ENCODE data around the gene OLR1.
"Not testable (repeated sequence)": the region's sequence is repeated elsewhere in the genome, so short reads cannot be mapped to it uniquely, and the experiment has no call there.

Gene OLR1

DNA sequence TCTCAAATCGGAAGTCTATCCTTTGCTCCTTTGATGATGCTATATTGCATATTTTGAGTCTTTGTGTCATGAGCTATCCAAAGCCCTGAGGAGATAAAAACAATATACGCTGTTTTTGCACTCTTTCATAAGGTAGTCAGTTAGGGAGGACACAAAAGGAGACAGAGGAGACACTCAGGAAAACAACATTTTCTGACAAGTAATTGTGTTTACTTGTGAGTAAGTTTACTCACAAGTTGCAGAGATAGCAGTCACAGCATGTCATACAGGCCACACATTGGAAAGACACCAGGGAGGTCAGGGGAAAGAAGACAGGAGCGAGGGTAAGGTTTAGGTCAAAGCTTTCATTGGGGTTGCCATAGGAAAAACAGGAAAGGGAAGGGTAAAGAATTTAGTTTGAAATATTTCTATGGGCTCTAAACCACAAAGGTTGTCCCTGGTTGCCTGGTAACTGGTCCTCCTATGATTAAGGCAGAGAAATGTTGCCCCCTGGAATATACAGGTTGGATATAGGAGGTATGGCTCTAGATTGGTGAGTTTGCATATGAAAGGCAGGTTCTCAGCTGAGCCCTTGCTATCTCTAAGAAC is 33.4 kb upstream of the OLR1 start:
- H3K9me3 Mint-ChIP-seq, result no peaks in the 10 kb centered on the region
- no peak overlapping the region for H3K4me3 Mint-ChIP-seq
- no peaks in the 10 kb centered on the region for H3K4me1 Mint-ChIP-seq (ENCODE audit: low read depth)
- no peak overlapping the region for H3K27ac Mint-ChIP-seq
- H3K27me3 Mint-ChIP-seq, result peaks cover 4% of the 10 kb centered on the region
- H3K36me3 Mint-ChIP-seq (ENCODE audit: low read depth), result no peaks in the 10 kb centered on the region

DNA sequence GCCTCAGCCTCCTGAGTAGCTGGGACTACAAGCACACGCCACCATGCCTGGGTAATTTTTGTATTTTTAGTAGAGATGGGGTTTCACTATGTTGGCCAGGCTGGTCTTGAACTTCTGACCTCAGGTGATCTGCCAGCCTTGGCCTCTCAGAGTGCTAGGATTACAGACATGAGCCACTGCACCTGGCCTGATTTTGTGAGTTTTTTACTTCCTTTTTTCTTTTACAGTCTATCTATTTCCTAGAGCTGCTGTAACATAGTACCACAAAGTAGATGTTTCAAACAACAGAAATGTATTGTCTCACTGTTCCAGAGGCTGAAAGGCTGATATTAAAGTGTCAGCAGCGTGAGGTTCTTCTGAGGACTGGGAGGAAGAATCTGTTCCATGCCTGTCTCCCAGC is 32.6 kb upstream of the OLR1 start:
- not testable (repeated sequence) for H3K9me3 Mint-ChIP-seq; H3K27me3 Mint-ChIP-seq; H3K27ac Mint-ChIP-seq; H3K4me3 Mint-ChIP-seq; H3K36me3 Mint-ChIP-seq (ENCODE audit: low read depth); H3K4me1 Mint-ChIP-seq (ENCODE audit: low read depth)

DNA sequence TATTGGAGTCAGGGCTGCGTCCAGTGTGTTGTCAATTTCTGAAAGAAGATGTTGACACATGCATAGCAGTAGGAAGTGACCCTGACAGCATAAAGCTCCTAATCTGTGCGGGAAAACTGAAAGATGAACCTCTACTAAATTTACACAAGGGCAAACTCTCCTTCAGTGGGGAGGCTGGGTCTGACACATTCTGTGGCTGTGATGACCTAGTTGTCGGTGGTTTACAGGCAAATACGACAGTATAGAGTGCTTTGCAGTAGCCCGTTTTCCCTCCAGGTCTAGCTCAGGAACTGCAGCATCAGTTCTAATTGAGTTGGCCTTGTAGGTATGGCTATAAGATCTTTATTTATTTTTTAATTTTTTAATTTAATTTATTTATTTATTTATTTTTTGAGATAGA is 25.9 kb upstream of the OLR1 start:
- Mint-ChIP-seq H3K27ac (no peak overlapping the region), H3K9me3 (no peaks in the 10 kb centered on the region), H3K4me3 (no peak overlapping the region), H3K36me3 (ENCODE audit: low read depth) (no peaks in the 10 kb centered on the region), H3K27me3 (peaks cover 18% of the 10 kb centered on the region), H3K4me1 (ENCODE audit: low read depth) (peaks cover 9% of the 10 kb centered on the region)

DNA sequence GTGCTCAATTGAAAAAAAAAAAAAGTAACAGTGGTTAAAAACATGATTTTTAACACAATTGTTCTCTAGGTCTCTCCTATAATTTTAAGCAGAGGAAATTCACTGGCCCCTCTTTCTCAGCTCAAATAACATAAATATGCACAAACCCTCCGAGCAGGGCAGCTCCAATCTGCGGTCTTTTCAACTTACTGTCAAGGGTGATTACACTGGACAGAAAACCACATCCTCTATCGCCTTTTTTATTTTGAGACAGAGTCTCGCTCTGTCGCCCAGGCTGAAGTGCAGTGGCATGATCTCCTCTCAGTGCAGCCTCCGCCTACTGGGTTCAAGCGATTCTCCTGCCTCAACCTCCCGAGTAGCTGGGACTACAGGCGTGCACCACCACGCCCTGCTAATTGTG is 24.3 kb upstream of the OLR1 start:
- Mint-ChIP-seq H3K4me3 (no peak overlapping the region), H3K36me3 (ENCODE audit: low read depth) (no peaks in the 10 kb centered on the region), H3K9me3 (no peaks in the 10 kb centered on the region), H3K4me1 (ENCODE audit: low read depth) (peaks cover 9% of the 10 kb centered on the region), H3K27ac (no peak overlapping the region), H3K27me3 (peaks cover 23% of the 10 kb centered on the region)

DNA sequence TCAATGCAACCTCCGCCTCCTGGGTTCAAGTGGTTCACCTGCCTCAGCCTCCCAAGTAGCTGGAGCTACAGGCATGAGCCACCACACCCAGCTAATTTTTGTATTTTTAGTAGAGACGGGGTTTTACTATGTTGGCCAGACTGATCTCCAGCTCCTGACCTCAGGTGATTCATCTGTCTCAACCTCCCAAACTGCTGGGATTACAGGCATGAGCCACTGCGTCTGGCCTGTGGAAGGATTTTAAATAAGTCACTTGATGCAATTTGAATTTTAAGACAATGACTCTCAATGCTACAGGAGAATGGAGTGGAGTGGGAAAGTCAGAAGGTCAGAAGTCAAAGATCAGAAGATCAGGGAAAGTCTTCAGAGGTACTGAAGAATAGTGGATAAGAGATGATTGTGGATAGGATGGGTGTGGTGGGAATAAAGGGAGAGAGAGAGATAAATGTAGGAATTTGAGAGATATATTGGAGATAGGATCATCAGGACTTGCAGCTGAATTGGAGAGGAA is 22.3 kb upstream of the OLR1 start:
- H3K27me3 Mint-ChIP-seq, result peaks cover 23% of the 10 kb centered on the region
- H3K27ac Mint-ChIP-seq, result no peak overlapping the region
- H3K9me3 Mint-ChIP-seq, result no peaks in the 10 kb centered on the region
- peaks cover 9% of the 10 kb centered on the region for H3K4me1 Mint-ChIP-seq (ENCODE audit: low read depth)
- no peaks in the 10 kb centered on the region for H3K36me3 Mint-ChIP-seq (ENCODE audit: low read depth)
- no peak overlapping the region for H3K4me3 Mint-ChIP-seq

DNA sequence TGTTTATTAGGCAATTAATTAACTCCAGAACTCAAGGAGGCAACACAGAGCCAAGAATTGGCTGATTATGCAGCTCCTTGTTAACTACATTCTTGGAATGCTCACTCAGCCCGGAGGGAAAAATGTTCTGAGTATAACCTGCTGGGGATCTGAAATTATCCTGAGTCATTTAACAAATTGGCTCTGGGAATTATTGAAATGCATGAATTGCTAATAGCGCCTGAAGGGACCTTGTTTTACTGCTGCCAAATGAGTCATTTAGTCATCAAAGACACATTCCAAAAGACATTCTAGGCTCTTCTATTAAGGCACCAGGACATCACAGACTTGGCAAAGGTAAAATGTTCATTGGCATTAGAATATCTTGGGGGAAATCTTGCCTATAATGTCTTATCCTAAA is 19.9 kb upstream of the OLR1 start:
- H3K36me3 Mint-ChIP-seq (ENCODE audit: low read depth), result no peaks in the 10 kb centered on the region
- no peak overlapping the region for H3K27ac Mint-ChIP-seq
- H3K9me3 Mint-ChIP-seq, result no peaks in the 10 kb centered on the region
- H3K4me3 Mint-ChIP-seq, result no peak overlapping the region
- peaks cover 9% of the 10 kb centered on the region for H3K4me1 Mint-ChIP-seq (ENCODE audit: low read depth)
- H3K27me3 Mint-ChIP-seq, result peaks cover 23% of the 10 kb centered on the region

DNA sequence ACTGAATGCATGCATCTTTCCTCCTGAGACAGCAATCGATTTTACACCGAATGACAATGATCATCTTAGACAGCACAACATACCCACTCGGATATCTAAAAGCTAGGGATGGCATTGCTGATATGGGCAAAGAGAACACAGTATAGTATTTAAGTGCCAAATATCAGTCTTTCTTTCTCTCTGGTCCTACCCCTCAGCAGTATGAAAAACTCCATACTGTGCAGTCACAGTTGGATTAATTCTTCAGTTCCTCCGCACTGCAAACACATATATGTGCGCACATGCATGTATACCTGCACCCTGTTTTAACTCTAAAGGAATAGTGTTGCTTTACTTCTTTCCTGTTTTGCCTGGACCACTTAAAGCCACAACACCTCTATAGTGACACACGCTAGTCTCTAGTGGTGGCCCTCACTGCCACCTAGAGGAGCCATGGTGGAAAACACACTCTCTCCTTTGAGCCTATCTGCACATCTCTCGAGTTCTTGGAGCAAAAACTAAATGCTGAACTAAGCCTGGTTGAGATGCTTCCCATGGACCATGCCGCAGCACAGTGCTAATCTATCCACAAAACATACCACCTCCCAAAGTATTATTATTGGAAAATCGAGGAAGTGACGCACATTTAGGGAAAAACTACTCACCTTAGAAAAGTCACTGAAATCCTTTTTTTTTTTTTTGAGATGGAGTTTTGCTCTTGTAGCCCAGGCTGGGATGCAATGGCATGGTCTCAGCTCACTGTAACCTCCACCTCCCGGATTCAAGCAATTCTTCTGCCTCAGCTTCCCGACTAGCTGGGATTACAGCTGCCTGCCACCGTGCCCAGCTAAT is 18.8 kb upstream of the OLR1 start:
- Mint-ChIP-seq H3K36me3 (ENCODE audit: low read depth) (no peaks in the 10 kb centered on the region), H3K4me3 (no peak overlapping the region), H3K27ac (no peak overlapping the region), H3K27me3 (peaks cover 23% of the 10 kb centered on the region), H3K4me1 (ENCODE audit: low read depth) (peaks cover 4% of the 10 kb centered on the region), H3K9me3 (no peaks in the 10 kb centered on the region)

DNA sequence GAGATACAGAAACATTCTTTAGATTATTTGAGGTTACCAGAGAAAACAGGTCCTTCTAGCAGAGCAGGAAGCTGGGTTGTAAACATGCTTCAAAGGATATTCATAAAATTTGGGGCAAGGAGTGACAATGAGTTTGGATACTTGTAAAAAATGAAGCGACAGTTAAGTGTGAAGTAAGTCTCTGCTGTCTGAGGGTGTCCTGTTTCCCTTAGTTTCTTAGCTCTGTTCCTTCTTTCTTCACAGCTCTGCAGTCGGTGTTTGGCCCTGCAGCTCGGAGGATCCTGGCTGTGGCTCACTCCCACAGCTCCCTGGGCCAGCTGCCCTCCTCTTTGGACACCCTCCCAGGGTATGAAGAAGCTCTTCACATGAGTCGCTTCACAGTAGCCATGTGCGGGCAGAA is 17.7 kb upstream of the OLR1 start:
- no peak overlapping the region for H3K4me3 Mint-ChIP-seq
- peaks cover 26% of the 10 kb centered on the region for H3K27me3 Mint-ChIP-seq
- H3K4me1 Mint-ChIP-seq (ENCODE audit: low read depth), result peaks cover 4% of the 10 kb centered on the region
- H3K9me3 Mint-ChIP-seq, result no peaks in the 10 kb centered on the region
- no peak overlapping the region for H3K27ac Mint-ChIP-seq
- no peaks in the 10 kb centered on the region for H3K36me3 Mint-ChIP-seq (ENCODE audit: low read depth)

DNA sequence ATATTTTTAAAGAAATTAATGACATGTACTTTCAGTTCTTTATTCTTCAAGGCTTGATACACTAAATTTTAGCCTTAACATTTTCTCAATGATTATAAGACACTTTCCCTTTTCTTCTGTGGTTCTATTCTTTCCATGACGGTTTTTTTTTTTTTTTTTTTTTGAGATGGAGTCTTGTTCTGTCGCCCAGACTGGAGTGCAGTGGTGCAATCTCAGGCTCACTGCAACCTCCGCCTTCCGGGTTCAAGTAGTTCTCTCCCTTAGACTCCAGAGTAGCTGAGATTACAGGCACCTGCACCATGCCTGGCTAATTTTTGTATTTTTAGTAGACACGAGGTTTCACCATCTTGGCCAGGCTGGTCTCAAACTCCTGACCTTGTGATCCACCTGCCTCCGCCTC is 15.0 kb upstream of the OLR1 start:
- H3K4me3 Mint-ChIP-seq, H3K27ac Mint-ChIP-seq: not testable (repeated sequence)
- H3K27me3 Mint-ChIP-seq, result peaks cover 34% of the 10 kb centered on the region

DNA sequence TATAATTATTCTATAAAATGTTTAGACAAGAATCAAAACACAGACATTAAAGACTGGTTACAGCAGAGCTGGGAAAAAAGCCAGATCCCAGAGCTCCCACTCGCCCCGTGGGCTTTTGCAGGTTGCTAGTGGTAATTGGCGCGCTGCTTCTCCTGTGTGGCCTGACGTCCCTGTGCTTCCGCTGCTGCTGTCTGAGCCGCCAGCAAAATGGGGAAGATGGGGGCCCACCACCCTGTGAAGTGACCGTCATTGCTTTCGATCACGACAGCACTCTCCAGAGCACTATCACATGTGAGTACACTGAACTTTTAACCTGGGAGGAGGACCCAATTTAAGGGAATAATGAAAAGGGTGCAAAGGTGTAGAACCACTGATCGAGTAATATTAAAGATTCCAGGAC is 14.4 kb upstream of the OLR1 start:
- peaks cover 31% of the 10 kb centered on the region for H3K27me3 Mint-ChIP-seq
- H3K9me3 Mint-ChIP-seq, result no peaks in the 10 kb centered on the region
- no peaks in the 10 kb centered on the region for H3K36me3 Mint-ChIP-seq (ENCODE audit: low read depth)
- no peak overlapping the region for H3K27ac Mint-ChIP-seq
- peaks cover 10% of the 10 kb centered on the region for H3K4me1 Mint-ChIP-seq (ENCODE audit: low read depth)
- no peak overlapping the region for H3K4me3 Mint-ChIP-seq

More for the DNA sequence above, 15.0 kb upstream of the OLR1 start:
- H3K4me1 Mint-ChIP-seq (ENCODE audit: low read depth), result peaks cover 10% of the 10 kb centered on the region
- not testable (repeated sequence) for H3K9me3 Mint-ChIP-seq; H3K36me3 Mint-ChIP-seq (ENCODE audit: low read depth)

DNA sequence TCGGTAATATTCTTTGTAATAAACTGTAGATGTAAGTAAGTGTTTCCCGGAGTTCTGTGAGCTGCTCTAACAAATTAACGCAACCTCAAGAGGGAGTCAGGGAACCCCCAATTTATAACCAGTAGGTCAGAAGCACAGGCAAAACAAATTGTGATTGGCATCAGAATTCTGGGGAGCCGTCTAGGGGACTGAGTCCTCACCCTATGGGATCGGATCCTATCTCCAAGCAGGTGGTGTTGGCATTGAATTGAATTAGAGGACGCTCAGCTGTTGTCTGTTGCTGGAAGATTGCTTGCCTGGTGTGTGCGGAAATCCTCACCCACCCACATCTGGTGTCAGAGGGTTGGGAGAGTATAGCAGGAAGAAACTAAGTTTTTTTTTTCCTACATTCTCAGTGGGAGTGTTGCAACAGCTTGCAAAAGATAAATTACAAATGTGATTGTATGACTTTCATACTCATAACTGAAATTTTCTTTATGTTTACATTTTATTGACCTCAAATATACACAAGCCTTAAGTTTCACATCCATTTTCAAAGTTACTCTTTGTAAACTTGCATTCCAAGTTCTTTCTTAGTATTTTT is 12.4 kb upstream of the OLR1 start:
- Mint-ChIP-seq H3K4me3 (no peak overlapping the region), H3K27me3 (peaks cover 38% of the 10 kb centered on the region), H3K9me3 (no peaks in the 10 kb centered on the region), H3K36me3 (ENCODE audit: low read depth) (no peaks in the 10 kb centered on the region), H3K4me1 (ENCODE audit: low read depth) (peaks cover 10% of the 10 kb centered on the region), H3K27ac (no peak overlapping the region)

DNA sequence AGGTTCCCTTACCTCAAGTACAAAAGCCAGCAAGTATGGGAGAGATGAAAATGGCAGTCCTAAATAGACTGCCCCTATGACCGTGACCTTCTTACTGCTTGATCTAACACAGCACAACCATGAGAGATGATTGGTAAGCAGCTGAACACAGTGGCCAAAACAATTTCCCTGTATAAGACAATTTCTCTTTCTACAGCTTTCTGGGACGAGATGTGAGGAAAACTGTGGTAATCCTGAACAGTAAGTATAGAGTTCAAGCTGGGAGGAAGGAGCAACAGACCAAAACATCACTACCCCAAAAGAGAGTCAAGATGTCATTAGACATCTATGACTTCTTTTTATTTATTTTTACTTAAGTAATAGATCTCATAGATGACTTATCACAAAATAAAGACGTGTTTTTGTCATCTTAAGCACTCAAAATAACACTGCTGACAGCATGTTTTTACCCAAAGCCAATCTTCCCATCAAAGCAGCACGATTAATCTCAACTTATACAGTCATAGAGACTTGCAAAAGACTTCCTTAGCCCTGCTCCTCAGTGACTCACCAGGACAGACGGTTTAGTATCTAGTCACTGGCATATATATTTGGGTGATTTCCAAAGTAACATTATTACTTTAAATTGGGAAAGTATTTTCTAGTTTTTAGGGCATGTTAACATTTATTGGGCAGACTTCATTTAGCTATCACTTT is 10.6 kb upstream of the OLR1 start:
- H3K27me3 Mint-ChIP-seq, result peaks cover 42% of the 10 kb centered on the region
- H3K36me3 Mint-ChIP-seq (ENCODE audit: low read depth), result no peaks in the 10 kb centered on the region
- H3K4me3 Mint-ChIP-seq, result no peak overlapping the region
- H3K27ac Mint-ChIP-seq, result no peak overlapping the region
- peaks cover 10% of the 10 kb centered on the region for H3K4me1 Mint-ChIP-seq (ENCODE audit: low read depth)
- H3K9me3 Mint-ChIP-seq, result no peaks in the 10 kb centered on the region

DNA sequence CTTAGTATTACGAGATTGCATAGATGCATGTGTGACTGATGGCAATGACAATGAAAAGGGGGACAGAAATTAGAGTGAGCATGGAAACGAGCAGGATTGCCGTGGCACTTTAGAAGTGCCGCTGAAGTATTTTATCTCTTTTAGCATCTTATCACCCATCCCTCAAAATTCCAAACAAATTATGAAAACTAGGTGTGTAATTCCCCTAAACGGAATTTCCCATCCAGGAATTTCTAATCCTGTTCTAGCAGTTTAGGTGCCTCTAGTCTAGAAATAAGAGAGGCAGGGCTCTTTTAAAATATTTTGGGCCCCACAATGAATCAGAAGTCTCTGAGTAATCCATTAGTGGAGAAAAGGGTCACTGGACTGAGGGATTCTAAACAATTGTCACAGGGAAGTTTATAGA is 7.8 kb upstream of the OLR1 start:
- H3K27me3 Mint-ChIP-seq, result peaks cover 41% of the 10 kb centered on the region
- no peaks in the 10 kb centered on the region for H3K36me3 Mint-ChIP-seq (ENCODE audit: low read depth)
- H3K9me3 Mint-ChIP-seq, result no peaks in the 10 kb centered on the region
- no peak overlapping the region for H3K27ac Mint-ChIP-seq
- peaks cover 7% of the 10 kb centered on the region for H3K4me1 Mint-ChIP-seq (ENCODE audit: low read depth)
- no peak overlapping the region for H3K4me3 Mint-ChIP-seq

DNA sequence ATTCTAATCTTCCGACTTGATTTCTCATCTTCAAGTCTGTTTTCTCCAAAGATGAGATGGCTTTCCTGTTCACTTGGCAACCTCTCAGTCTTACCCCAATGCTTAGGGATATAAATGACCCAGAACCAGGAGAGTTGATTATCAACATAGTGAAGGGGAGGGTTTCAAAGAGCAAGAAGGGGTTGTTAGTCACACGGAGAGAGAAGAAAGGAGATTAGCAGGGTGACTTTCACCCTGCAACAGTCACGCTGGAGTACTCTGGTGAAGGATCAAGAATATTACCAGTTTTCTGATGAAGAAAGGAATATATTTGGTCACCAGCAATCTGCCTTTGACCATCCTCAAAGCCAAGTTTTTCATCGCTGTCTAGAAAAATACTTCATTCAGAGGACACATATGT is 6.9 kb upstream of the OLR1 start, which contains the start of gene TMEM52B:
Gene TMEM52B (plus strand): TSS at position 212 of the 400 bp plus-strand sequence. CDS start 543 bp downstream, outside the sequence.
- Mint-ChIP-seq H3K4me1 (ENCODE audit: low read depth) (peaks cover 7% of the 10 kb centered on the region), H3K4me3 (no peak within 1 kb of the TSS), H3K27me3 (peaks cover 32% of the 10 kb centered on the region), H3K9me3 (no peaks in the 10 kb centered on the region), H3K27ac (no peak within 1 kb of the TSS), H3K36me3 (ENCODE audit: low read depth) (no peaks in the 10 kb centered on the region)

All from stimulated activated naive CD8-positive, alpha-beta T cell treated with anti-CD3 and anti-CD28 coated beads, Interleukin-15, Interleukin-2, amounts not matched to agents 100 ng/mL and 50 ng/mL, for 24 hours (primary cell).